GM12878 (cell line): Measurements from ENCODE around the gene GADD45A. TPM values are rescaled to one million over a fixed set of nuclear protein-coding genes. Genes with fewer than 3 reads are reported as not detected.

ENCODE experiments used
- ATAC-seq: fragments of 200-7000 bp; cut with Tn5 transposase; 3 replicates; pipeline ENCODE4 v1.9.1; 2020; ENCODE audit warnings: mild to moderate bottlenecking, moderate library complexity
- BruUV-seq: library from RNA; stranded (reverse); fragments of 400-500 nt; replicated peaks from 2 replicates; lab custom pipeline; 2021; lab: Mats Ljungman, UMichigan
- CTCF ChIA-PET: fragments of 300-600 bp; sonication (Branson Sonifier 250); formaldehyde crosslinking; extraction: SDS; loops from one replicate; lab custom pipeline; 2021; ENCODE audit warnings: inconsistent platforms; lab: Yijun Ruan, JAX
- POLR2A ChIA-PET: fragments of 350-600 bp; formaldehyde crosslinking; extraction: SDS; loops from one replicate; lab custom pipeline; 2021; ENCODE audit warnings: inconsistent platforms; lab: Charles Lee
- RAD21 ChIA-PET: fragments of 300-600 bp; sonication (Branson Sonifier 250); formaldehyde crosslinking; loops from one replicate; lab custom pipeline; 2023; ENCODE audit warnings: antibody characterized with exemption; ENCODE audit not compliant: unreplicated experiment; lab: Charles Lee
- SMC1A ChIA-PET: fragments of 300-600 bp; sonication (Branson Sonifier 250); formaldehyde crosslinking; loops from one replicate; lab custom pipeline; 2023; ENCODE audit not compliant: unreplicated experiment, uncharacterized antibody; lab: Charles Lee
- DNase-seq: peaks from one replicate; pipeline ENCODE4 v3.0.0-alpha.2; 2011; ENCODE audit warnings: low read depth, low spot score
- FAIRE-seq: peaks from 3 replicates; lab custom pipeline; 2011; peaks lifted over from hg19 to GRCh38; lab: Jason Lieb, UNC
- H2AFZ ChIP-seq: 2 replicates; pipeline ENCODE4 v1.6.0; 2011; ENCODE audit warnings: low read depth, low read length, control low read depth; ENCODE audit not compliant: control insufficient read depth
- H3K27ac ChIP-seq: 2 replicates; pipeline ENCODE4 v1.5.1; 2011; ENCODE audit warnings: control low read depth; ENCODE audit not compliant: control insufficient read depth, insufficient read depth
- H3K27me3 ChIP-seq, 2 experiments: replicated peaks in 1 of 2; 2 replicates each; pipeline versions ENCODE4 v1.6.0 to v1.6.1; 2011; ENCODE audit warnings: low read length in 1 of 2; ENCODE audit not compliant: control insufficient read depth in 2 of 2, insufficient read depth in 2 of 2
- H3K36me3 ChIP-seq, 2 experiments: 2 replicates each; pipeline ENCODE4 v1.5.1; 2011; ENCODE audit warnings: low read length in 1 of 2; ENCODE audit not compliant: control insufficient read depth in 2 of 2, insufficient read depth in 2 of 2
- H3K4me1 ChIP-seq: 2 replicates; pipeline ENCODE4 v1.6.1; 2011; ENCODE audit warnings: mild to moderate bottlenecking, low read length, moderate library complexity, mixed read lengths; ENCODE audit not compliant: control insufficient read depth, insufficient read depth
- H3K4me2 ChIP-seq: 2 replicates; pipeline ENCODE4 v1.6.0; 2011; ENCODE audit warnings: control low read depth; ENCODE audit not compliant: control insufficient read depth, insufficient read depth
- H3K4me3 ChIP-seq: fragments of 200-600 bp; sonication (generic); 2 replicates; pipeline ENCODE4 v1.5.1; 2016
- H3K79me2 ChIP-seq: 2 replicates; pipeline ENCODE4 v1.6.0; 2011; ENCODE audit warnings: low read length; ENCODE audit not compliant: control insufficient read depth, insufficient read depth
- H3K9ac ChIP-seq: 2 replicates; pipeline ENCODE4 v1.8.0; 2011; ENCODE audit warnings: low read length, control low read depth, mixed read lengths; ENCODE audit not compliant: control insufficient read depth, insufficient read depth
- H3K9me3 ChIP-seq: replicated peaks from 3 replicates; pipeline ENCODE4 v1.5.1; 2011; ENCODE audit warnings: mild to moderate bottlenecking, low read length; ENCODE audit not compliant: control insufficient read depth, insufficient read depth
- H4K20me1 ChIP-seq: 2 replicates; pipeline ENCODE4 v1.6.0; 2011; ENCODE audit not compliant: control insufficient read depth, insufficient read depth
- DPF2 ChIP-seq: fragments of 450-650 bp; IDR thresholded peaks from 2 replicates; pipeline ENCODE4 v1.6.1; 2017; ENCODE audit warnings: mild to moderate bottlenecking
- ESRRA ChIP-seq: IDR thresholded peaks from 2 replicates; pipeline ENCODE4 v1.6.1; 2012; ENCODE audit warnings: mild to moderate bottlenecking, low read length, improper control_type of control experiment
- HDAC2 ChIP-seq: fragments of 200-600 bp; sonication (generic); IDR thresholded peaks from 2 replicates; pipeline ENCODE4 v1.6.1; 2017
- IKZF1 ChIP-seq: fragments of 450-650 bp; conservative IDR thresholded peaks from 2 replicates; pipeline ENCODE4 v1.6.1; 2017; ENCODE audit warnings: antibody characterized with exemption, mild to moderate bottlenecking
- RB1 ChIP-seq: fragments of 450-650 bp; formaldehyde crosslinking; IDR thresholded peaks from 2 replicates; pipeline ENCODE4 v1.6.1; 2017; ENCODE audit warnings: mild to moderate bottlenecking, borderline replicate concordance
- WGBS: methylation state at CpG from one replicate; pipeline ENCODE4 v1.1.6; 2016; ENCODE audit warnings: low lambda C conversion rate; ENCODE audit not compliant: insufficient replicate concordance, insufficient coverage; ENCODE audit errors: missing lambda C conversion rate; 5-methylcytosine and 5-hydroxymethylcytosine counted together
- in situ Hi-C: fragments of 300-500 bp; cut with MboI; formaldehyde crosslinking; loops from 9 replicates; pipeline ENCODE4 v1.14.3; 2018; ENCODE audit warnings: mixed read lengths
- intact Hi-C: fragments of 100-400 bp; cut with micrococcal nuclease; formaldehyde crosslinking; loops from one replicate; pipeline ENCODE4 v1.14.2; 2022; ENCODE audit not compliant: unreplicated experiment
- polyA plus RNA-seq, 11 experiments: library from polyadenylated mRNA; depleted of rRNA in 4 of 11; unstranded in 6 of 11; stranded (reverse) in 5 of 11; fragments of >200 nt; fragmentation: Nextera tagmentation in 4 of 11; fragmentation: Illumina TruSeq in 1 of 11; extraction: Ambion mirVana in 4 of 11; extraction: Trizol in 1 of 11; gene quantifications; 1 replicate in 1 of 11; 2 replicates in 10 of 11; pipeline versions ENCODE4 v1.2.1 to v1.2.3, GENCODE V29; 2011 to 2016; ENCODE audit warnings: inconsistent platforms in 2 of 11, missing spikeins in 2 of 11, low read depth in 1 of 11
- total RNA-seq, 4 experiments: library from RNA; depleted of rRNA in 3 of 4; stranded (reverse); fragments of >200 nt in 3 of 4; fragmentation: Illumina TruSeq in 1 of 4; extraction: Trizol in 1 of 4; gene quantifications; 2 replicates each; pipeline versions ENCODE4 v1.2.1 to v1.2.3, GENCODE V29; 2013 to 2021
- TF ChIP-seq, protein P1 (sequence below): IDR thresholded peaks from 2 replicates; pipeline ENCODE4 v1.6.1; 2012; ENCODE audit warnings: low read length, inconsistent platforms

Gene GADD45A
- total and polyA plus RNA-seq, 10 of the 15 experiments (the other 5 are each of a cell fraction or from before 2014, with no cell fraction given): 4.7 to 48.9 (median 18.5) TPM

DNA sequence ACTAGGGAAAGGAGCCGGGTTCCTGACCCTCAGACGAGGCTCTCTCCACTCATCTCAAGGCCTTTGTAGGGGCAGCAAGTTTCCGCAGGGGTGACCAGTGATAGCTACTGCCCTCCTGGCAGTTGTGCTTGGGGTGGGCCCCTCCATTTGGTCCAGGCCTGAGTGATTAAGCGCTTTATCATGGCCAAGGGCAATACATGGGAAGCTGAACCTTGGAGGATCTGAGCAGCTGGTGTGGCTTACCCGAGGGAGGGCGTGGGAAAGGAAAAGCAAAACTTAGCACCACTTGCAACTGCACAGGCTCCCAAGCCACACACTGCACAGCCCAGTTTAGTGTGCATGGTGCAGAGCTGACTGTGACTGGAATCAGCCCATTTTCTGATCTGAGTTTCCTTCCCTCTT, 47.8 kb downstream of the GADD45A start (continued):
- TF ChIP-seq, protein P1, sequence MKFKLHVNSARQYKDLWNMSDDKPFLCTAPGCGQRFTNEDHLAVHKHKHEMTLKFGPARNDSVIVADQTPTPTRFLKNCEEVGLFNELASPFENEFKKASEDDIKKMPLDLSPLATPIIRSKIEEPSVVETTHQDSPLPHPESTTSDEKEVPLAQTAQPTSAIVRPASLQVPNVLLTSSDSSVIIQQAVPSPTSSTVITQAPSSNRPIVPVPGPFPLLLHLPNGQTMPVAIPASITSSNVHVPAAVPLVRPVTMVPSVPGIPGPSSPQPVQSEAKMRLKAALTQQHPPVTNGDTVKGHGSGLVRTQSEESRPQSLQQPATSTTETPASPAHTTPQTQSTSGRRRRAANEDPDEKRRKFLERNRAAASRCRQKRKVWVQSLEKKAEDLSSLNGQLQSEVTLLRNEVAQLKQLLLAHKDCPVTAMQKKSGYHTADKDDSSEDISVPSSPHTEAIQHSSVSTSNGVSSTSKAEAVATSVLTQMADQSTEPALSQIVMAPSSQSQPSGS: peak; percentile 20; the same call in 1 of the 2 replicates
- TF ChIP-seq HDAC2 (no peak), ESRRA (no peak)

DNA sequence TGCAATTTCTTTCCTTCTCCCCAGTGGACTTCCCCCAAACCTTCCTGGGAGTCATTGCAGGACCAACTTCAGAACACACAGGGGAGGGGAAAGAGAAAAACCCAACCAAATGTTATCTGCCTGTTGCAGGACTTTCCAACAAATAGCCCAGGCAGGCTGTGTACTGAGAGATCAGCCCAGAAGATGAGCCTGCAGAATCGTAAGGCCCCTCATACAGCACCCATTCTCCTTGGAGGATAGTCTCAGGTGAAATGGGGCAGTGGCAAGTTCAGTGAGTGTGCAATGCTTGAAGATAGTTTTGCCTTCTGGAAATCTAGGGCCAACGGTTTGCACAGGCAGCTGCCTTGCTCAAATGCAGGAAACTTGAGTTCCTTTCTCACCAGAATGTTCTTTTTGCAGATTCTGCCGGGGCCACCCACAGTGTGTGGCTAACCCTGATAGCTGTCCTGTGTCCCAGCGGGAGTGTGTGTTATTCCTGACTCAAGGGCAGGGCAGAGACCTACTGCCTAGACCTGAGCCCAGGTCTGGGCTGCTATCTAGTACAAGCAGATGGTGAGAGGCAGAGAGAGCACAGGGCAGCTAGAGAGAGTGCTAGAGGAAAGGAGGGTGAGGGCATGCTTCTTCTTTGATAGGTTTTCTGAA, 48.8 kb downstream of the GADD45A start:
- 0 out of 2 replicates have a peak, but pooled peaks have one; percentile 23 for TF ChIP-seq DPF2
- TF ChIP-seq IKZF1: 0 out of 2 replicates have a peak, but pooled peaks have one; percentile 23
- no peak for TF ChIP-seq RB1
- FAIRE-seq (no peak), ATAC-seq (no peak; the same call in none of the 3 replicates), DNase-seq (no peak)
- CTCF ChIA-PET: interaction anchor here (0.6 to 5.7 kb wide), 5 partner anchors 10 to 97 kb away, joined by 3 to 33 read pairs (median 5); no protein-coding TSS in a partner anchor
- in situ Hi-C loops (no loop called here), intact Hi-C loops (loop anchor here (5.0 kb wide), 1 partner anchor 47 kb away; the partner anchor contains the start of gene GADD45A)
- Histone ChIP-seq H3K27me3 (no peaks in the 10 kb centered on the region), H3K79me2 (no peaks in the 10 kb centered on the region), H3K9ac (peak overlapping the region; percentile 48; the same call in 1 of the 2 replicates), H3K4me3 (no peak overlapping the region), H3K9me3 (no peaks in the 10 kb centered on the region), H4K20me1 (no peaks in the 10 kb centered on the region), H3K4me1 (peaks cover 35% of the 10 kb centered on the region), H2AFZ (peak overlapping the region; percentile 81), H3K36me3 (no peaks in the 10 kb centered on the region), H3K4me2 (peak overlapping the region; percentile 5), H3K27ac (peak overlapping the region; percentile 48)
- POLR2A ChIA-PET: interaction anchor here (1.2 to 1.6 kb wide), 4 partner anchors 12 to 49 kb away, joined by 3 to 7 read pairs (median 5); partner anchors contain the start of gene GADD45A
- RAD21 ChIA-PET: interaction anchor here (1.0 to 2.0 kb wide), 7 partner anchors 10 to 47 kb away, joined by 3 to 9 read pairs (median 4); no protein-coding TSS in a partner anchor
- SMC1A ChIA-PET: interaction anchor here (0.8 to 14.7 kb wide), 11 partner anchors 9 to 197 kb away, joined by 3 to 227 read pairs (median 5); partner anchors contain the start of gene GADD45A
- BruUV-seq: no TSS peak
- WGBS: 0% methylated on average over 4 of the region's 4 CpGs
